HG03025 (cell line): ENCODE data around the gene CBY3.
A peak's percentile ranks its signal among the peaks of the same experiment; 100 is the strongest.
"Not testable (repeated sequence)": the region's sequence is repeated elsewhere in the genome, so short reads cannot be mapped to it uniquely, and the experiment has no call there.

Source experiments
- ATAC-seq: cut with Tn5 transposase; IDR thresholded peaks from one replicate; pipeline ENCODE4 v1.9.1; 2021; ENCODE audit warnings: mild to moderate bottlenecking, moderate library complexity; ENCODE audit not compliant: unreplicated experiment, low FRiP score

CBY3 gene

GRCh38 chr5:179680780-179681401 lies at the start of gene CBY3:
Gene CBY3 (minus strand): TSS chr5:179681034. CDS start chr5:179680918, 116 bp downstream.
- ATAC-seq, result no peak

GRCh38 chr5:179730356-179730755 lies 49.5 kb upstream of the CBY3 start:
- ATAC-seq, result no peak

GRCh38 chr5:179729727-179730126 lies 48.9 kb upstream of the CBY3 start:
- no peak for ATAC-seq

- no peak for ATAC-seq
Observed at GRCh38 chr5:179729303-179729702, 48.5 kb upstream of the CBY3 start.

GRCh38 chr5:179727106-179727505 lies 46.3 kb upstream of the CBY3 start:
- no peak for ATAC-seq

GRCh38 chr5:179724163-179724562 lies 43.3 kb upstream of the CBY3 start:
- no peak for ATAC-seq

GRCh38 chr5:179720222-179720621 lies 39.4 kb upstream of the CBY3 start:
- no peak for ATAC-seq

GRCh38 chr5:179716286-179716685 lies 35.5 kb upstream of the CBY3 start:
- no peak for ATAC-seq

GRCh38 chr5:179700401-179700918 lies 19.6 kb upstream of the CBY3 start:
- ATAC-seq, result no peak

GRCh38 chr5:179699616-179700237 lies 18.9 kb upstream of the CBY3 start:
- no peak for ATAC-seq

- ATAC-seq, result peak; percentile 16
Observed at GRCh38 chr5:179698935-179699615, 18.2 kb upstream of the CBY3 start, which contains the start of gene CANX. Gene CANX (plus strand): TSS chr5:179698967. CDS start chr5:179705682, 6,715 bp downstream.

- ATAC-seq, result peak; percentile 89
Observed at GRCh38 chr5:179697993-179698934, 17.4 kb upstream of the CBY3 start.

- not testable (repeated sequence) for ATAC-seq
Observed at GRCh38 chr5:179697543-179697942, 16.7 kb upstream of the CBY3 start.

- no peak for ATAC-seq
Observed at GRCh38 chr5:179697108-179697507, 16.3 kb upstream of the CBY3 start.

GRCh38 chr5:179696603-179697002 lies 15.8 kb upstream of the CBY3 start:
- no peak for ATAC-seq

GRCh38 chr5:179694561-179694960 lies 13.7 kb upstream of the CBY3 start:
- ATAC-seq, result no peak

- ATAC-seq, result not testable (repeated sequence)
Observed at GRCh38 chr5:179689212-179689611, 8.4 kb upstream of the CBY3 start.

- ATAC-seq, result no peak
Observed at GRCh38 chr5:179680014-179680779, 637 bp downstream of the CBY3 start.

- ATAC-seq, result peak; percentile 14
Observed at GRCh38 chr5:179679014-179679674, 1.7 kb downstream of the CBY3 start.
